ENCODE results near the gene TEPSIN. TPM values are rescaled to one million over a fixed set of nuclear protein-coding genes. Genes with fewer than 3 reads are reported as not detected.

TEPSIN gene
- total and polyA plus RNA-seq, 2 donors (not counting 1 experiment from before 2014, with no cell fraction given): 5.6 to 11.2 TPM

- peaks cover 6% of the 10 kb centered on the region for H3K79me2 ChIP-seq (ENCODE audit: control insufficient read depth, insufficient read depth, low read length)
Observed at GRCh38 chr17:81252987-81253329, 14.1 kb upstream of the TEPSIN start.

GRCh38 chr17:81252326-81252986 is 13.6 kb upstream of the TEPSIN start:
- Histone ChIP-seq H3K27ac (ENCODE audit: insufficient read depth, low read length) (no peak overlapping the region), H4K20me1 (ENCODE audit: control insufficient read depth, extremely low read depth, insufficient read depth, low read length) (no peaks in the 10 kb centered on the region), H2AFZ (ENCODE audit: low read length) (no peak overlapping the region), H3K9ac (ENCODE audit: insufficient read depth, low read length) (no peak overlapping the region), H3K9me3 (ENCODE audit: control insufficient read depth, insufficient read depth, low read depth, low read length) (no peaks in the 10 kb centered on the region), H3K36me3 (ENCODE audit: control insufficient read depth, insufficient read depth, low read length) (peaks cover 9% of the 10 kb centered on the region), H3K27me3 (ENCODE audit: control insufficient read depth, insufficient read depth, low read length) (no peaks in the 10 kb centered on the region), H3K4me1 (ENCODE audit: control insufficient read depth, extremely low read depth, insufficient read depth, low read length) (no peaks in the 10 kb centered on the region), H3K4me3 (replicated peaks in 1 of 4; ENCODE audit: control extremely low read depth in 1 of 4, insufficient read depth in 1 of 4, low read depth in 3 of 4, low read length in 4 of 4) (no peak overlapping the region), H3K79me2 (ENCODE audit: control insufficient read depth, insufficient read depth, low read length) (peaks cover 6% of the 10 kb centered on the region), H3K4me2 (ENCODE audit: extremely low read depth, insufficient read depth, low read length) (no peak overlapping the region)
- no peak for DNase-seq (ENCODE audit: low read depth in 2 of 2)
- TF ChIP-seq EZH2 (IDR thresholded peaks at IDR 0.05; ENCODE audit: low read length, missing control alignments) (no peak), CTCF (conservative IDR thresholded peaks at IDR 0.05 in 1 of 2, IDR thresholded peaks at IDR 0.05 in 1 of 2; ENCODE audit: low read depth in 1 of 2, low read length in 2 of 2) (no peak)

More at GRCh38 chr17:81252987-81253329, 14.1 kb upstream of the TEPSIN start:
- Histone ChIP-seq H3K9me3 (ENCODE audit: control insufficient read depth, insufficient read depth, low read depth, low read length) (no peaks in the 10 kb centered on the region), H2AFZ (ENCODE audit: low read length) (no peak overlapping the region), H3K4me1 (ENCODE audit: control insufficient read depth, extremely low read depth, insufficient read depth, low read length) (no peaks in the 10 kb centered on the region), H4K20me1 (ENCODE audit: control insufficient read depth, extremely low read depth, insufficient read depth, low read length) (no peaks in the 10 kb centered on the region), H3K4me2 (ENCODE audit: extremely low read depth, insufficient read depth, low read length) (no peak overlapping the region), H3K9ac (ENCODE audit: insufficient read depth, low read length) (no peak overlapping the region), H3K27me3 (ENCODE audit: control insufficient read depth, insufficient read depth, low read length) (no peaks in the 10 kb centered on the region), H3K36me3 (ENCODE audit: control insufficient read depth, insufficient read depth, low read length) (peaks cover 10% of the 10 kb centered on the region), H3K27ac (ENCODE audit: insufficient read depth, low read length) (no peak overlapping the region), H3K4me3 (replicated peaks in 1 of 4; ENCODE audit: control extremely low read depth in 1 of 4, insufficient read depth in 1 of 4, low read depth in 3 of 4, low read length in 4 of 4) (no peak overlapping the region)
- TF ChIP-seq EZH2 (IDR thresholded peaks at IDR 0.05; ENCODE audit: low read length, missing control alignments): no peak
- no peak for TF ChIP-seq CTCF (conservative IDR thresholded peaks at IDR 0.05 in 1 of 2, IDR thresholded peaks at IDR 0.05 in 1 of 2; ENCODE audit: low read depth in 1 of 2, low read length in 2 of 2)
- DNase-seq (ENCODE audit: low read depth in 2 of 2): no peak

- DNase-seq (ENCODE audit: low read depth in 2 of 2): no peak
- no peak overlapping the region for H3K4me3 ChIP-seq (replicated peaks in 1 of 4; ENCODE audit: control extremely low read depth in 1 of 4, insufficient read depth in 1 of 4, low read depth in 3 of 4, low read length in 4 of 4)
- TF ChIP-seq CTCF (conservative IDR thresholded peaks at IDR 0.05 in 1 of 2, IDR thresholded peaks at IDR 0.05 in 1 of 2; ENCODE audit: low read depth in 1 of 2, low read length in 2 of 2): no peak
- no peak for TF ChIP-seq EZH2 (IDR thresholded peaks at IDR 0.05; ENCODE audit: low read length, missing control alignments)
- no peaks in the 10 kb centered on the region for H3K27me3 ChIP-seq (ENCODE audit: control insufficient read depth, insufficient read depth, low read length)
- peaks cover 6% of the 10 kb centered on the region for H3K36me3 ChIP-seq (ENCODE audit: control insufficient read depth, insufficient read depth, low read length)
- no peak overlapping the region for H2AFZ ChIP-seq (ENCODE audit: low read length)
- peaks cover 6% of the 10 kb centered on the region for H3K79me2 ChIP-seq (ENCODE audit: control insufficient read depth, insufficient read depth, low read length)
- no peak overlapping the region for H3K4me2 ChIP-seq (ENCODE audit: extremely low read depth, insufficient read depth, low read length)
- no peaks in the 10 kb centered on the region for H3K4me1 ChIP-seq (ENCODE audit: control insufficient read depth, extremely low read depth, insufficient read depth, low read length)
- H4K20me1 ChIP-seq (ENCODE audit: control insufficient read depth, extremely low read depth, insufficient read depth, low read length): no peaks in the 10 kb centered on the region
- H3K9me3 ChIP-seq (ENCODE audit: control insufficient read depth, insufficient read depth, low read depth, low read length): no peaks in the 10 kb centered on the region
- no peak overlapping the region for H3K9ac ChIP-seq (ENCODE audit: insufficient read depth, low read length)
- H3K27ac ChIP-seq (ENCODE audit: insufficient read depth, low read length): no peak overlapping the region
Observed at GRCh38 chr17:81251709-81252301, 12.9 kb upstream of the TEPSIN start.

Measured in fibroblast of lung (primary cell).